GM18861 (cell line): ENCODE measurements around the gene NFYC.

ENCODE experiments used
- ATAC-seq: cut with Tn5 transposase; IDR thresholded peaks from one replicate; pipeline ENCODE4 v1.9.1; 2021; ENCODE audit not compliant: unreplicated experiment

Gene NFYC

DNA sequence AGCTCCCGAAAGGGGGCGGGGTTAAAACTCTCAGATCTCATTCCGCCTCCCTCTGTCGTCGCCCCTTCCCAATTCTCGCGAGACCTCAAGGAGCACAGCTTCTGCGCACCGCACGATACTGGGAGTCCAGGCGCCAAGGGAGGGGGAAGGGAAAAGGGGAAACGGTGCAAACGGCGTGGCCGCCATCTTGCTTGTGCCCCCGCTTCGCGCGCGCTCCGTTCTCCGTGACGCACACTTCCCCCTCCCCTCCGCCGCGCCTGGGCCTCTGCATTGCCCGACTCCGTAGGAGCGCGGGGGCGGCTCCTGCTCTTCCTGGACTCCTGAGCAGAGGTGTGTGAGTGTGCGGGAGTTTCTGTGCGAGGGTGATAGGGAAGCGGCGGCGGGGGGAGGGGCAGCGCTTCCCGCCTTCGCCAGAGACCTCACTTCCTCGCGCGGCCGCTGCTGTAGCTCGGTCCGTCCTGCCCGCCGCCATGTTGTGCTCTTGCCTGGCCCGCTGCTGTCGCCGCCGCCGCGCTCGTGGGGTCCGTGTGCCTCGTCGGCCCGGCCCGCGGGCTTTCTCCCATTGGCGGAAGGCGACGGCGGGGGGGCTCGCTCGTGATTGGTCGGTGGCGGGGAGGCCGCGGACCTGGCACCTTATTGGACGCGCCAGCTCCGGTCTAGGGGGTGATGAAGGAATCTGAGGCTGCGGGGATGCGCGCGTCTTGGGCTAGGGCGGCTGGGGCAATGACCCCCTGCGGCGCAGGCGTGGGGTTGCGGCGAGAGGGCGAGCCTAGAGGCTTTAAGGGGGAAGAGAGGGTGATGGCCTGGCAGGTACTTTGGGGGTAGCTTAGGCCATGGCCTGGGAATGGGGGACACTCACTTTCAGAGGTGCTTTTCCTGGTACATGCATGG lies at the start of gene NFYC:
Gene NFYC (plus strand): TSS at position 167 of the 891 bp plus-strand sequence. CDS start 47,140 bp downstream, outside the sequence.
- peak; percentile 58 for ATAC-seq

DNA sequence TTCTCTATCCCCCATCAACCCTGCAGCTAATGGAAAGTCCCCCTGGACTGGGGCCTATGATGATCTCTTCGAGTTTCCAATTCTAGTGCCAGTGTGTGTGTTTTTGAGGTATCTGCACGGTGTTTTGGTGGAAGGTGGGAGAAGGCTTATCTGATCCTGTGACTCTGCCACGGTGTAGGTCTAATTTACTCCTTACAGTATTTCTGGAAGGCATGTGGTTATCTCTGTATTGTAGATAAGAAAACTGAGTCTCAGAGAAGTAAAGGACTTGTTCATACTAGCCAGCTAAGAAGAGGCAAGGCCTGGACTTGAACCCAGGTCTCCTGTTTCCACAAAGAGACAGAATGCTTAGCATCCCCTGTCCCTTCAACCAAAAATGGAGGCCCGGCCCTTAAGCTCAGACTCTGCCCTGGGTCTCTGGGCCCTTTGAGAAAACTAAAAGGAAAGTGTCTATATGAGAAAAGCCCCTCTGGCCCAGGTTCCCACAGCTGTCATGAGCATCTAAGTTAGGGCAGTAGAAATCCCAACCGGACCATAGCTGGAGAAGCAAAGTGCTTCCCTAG lies 46.3 kb upstream of the NFYC start:
- no peak for ATAC-seq

DNA sequence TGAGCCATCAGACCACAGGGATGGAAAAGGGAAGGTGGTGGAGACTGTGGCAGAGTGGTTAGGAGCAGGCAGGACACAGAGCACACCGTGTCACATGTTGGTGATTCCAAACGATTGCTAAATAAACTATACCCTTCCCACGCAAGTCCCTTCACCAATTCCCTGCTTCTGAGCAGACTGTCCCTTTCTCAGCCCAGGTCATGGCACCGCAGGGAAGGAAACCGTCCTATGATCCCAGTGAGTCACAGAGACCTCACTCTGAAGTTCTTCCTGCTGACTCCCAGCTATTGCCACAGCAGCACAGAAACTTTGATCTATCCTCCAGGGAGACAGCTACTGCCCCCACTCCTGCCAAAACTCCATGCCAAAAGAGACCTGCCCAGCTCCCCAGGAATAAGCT lies 45.2 kb upstream of the NFYC start:
- ATAC-seq = no peak

DNA sequence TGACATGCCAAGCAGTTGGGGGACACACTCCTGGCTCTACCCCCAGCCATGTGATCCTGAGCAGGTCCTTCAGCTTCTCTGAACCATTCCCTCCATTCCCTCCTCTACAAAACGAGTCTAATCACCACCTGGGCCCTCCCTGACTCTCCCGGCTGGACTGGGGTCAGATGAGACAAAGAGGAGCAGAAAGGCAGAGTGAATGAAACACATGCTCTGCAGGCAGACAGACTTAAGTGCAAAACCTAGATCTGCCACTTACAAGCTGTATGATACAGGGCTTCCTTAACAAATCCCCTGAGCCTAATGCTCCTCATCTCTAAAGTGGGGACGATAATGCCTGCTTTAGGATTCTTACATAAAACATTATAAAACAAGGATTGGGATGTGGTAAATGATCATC lies 43.3 kb upstream of the NFYC start:
- no peak for ATAC-seq

DNA sequence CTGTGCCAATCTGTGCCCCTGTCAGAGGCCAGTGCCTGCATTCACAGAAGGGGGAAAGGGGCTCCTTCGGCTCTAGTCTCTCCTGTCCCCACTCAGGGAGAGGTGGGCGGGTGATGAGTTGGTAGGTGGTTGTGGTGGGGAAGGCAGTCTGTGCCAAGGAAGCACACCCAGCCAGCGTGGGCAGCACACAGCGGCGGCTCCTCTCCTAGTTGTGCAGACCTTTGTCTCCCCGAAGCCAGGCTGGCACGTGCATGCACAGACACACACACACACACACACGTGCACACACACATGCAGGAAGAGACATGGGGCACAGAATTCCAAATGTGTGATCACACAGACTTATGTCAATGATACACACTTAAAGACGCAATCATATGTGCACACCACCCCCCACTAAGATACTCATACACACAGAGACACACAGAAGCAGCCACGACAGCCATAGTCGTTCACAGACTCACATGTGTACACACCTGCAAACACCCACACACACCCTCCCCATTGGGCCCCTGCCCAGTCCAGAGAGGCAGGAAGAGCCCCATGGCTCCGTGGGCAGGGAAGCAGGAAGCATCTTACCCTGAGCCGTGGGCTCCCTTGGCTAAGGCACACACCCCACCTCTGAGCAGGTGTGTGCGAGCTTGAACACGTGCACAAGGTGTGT lies 42.4 kb upstream of the NFYC start:
- ATAC-seq = no peak

DNA sequence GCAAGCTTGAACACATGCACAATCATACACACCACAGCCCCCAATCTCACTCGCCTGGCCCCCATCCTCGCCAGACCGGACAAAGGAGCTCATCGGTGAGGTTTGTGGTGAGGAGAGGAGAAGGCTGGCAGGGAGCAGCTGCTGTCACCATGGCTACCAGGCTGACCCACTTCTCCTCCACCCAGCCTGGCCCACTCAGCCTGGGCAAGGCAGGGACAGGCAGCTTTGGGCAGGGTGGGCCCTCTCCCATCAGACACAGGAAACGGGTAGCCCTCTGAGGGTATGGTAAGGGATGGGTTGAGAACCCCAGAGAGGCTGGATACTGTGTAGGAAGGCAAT lies 41.9 kb upstream of the NFYC start:
- ATAC-seq = no peak

DNA sequence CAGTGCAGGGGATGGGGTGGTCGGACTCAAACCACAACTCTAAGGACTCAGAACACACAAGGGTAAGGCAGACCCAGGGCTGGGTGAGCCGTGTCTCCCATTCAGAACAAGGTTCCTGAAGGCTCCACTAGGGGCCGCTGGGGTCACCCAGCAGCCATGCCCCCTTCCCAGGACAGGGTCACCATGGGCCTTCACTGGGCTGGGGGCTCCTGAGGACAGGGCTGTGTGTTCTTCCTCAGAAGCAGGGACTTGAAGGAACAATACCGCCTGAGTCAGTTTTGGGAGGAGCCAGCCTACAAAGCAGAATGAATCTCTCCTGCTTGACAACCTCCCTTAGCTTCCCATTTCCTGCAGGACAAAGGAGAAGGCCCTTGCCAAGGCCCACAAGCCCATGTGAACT lies 41.4 kb upstream of the NFYC start:
- no peak for ATAC-seq

DNA sequence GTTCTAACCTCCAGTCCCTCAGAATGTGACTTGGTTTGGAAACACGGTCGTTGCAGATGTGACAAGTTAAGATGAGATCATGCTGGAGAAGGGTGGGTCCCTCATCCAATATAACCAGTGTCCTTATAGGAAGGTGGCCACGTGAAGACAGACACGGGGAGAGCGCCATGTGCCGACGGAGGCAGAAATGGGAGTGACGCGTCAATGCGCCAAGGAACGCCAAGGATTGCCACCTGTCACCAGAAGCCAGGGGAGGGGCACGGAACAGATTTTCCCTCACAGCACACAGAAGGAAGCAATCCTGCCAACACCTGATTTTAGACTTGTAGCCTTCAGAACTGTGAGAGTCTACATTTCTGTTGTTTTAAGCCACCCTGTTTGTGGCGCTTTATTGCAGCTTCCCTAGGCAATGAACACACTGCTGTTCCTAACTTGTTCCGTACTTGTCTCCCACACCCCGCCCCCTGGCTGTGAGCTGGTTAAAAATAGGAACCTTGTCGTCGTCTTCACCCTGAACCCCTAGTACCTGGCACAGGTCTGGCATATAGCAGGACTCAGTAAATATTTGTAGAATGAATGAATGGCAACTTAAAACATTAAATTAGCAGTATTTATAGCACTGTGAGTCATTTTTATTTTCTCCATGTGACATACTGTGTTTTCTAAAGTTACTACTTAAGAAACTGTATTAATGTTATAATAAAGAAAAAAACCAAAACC lies 40.2 kb upstream of the NFYC start:
- ATAC-seq = no peak

DNA sequence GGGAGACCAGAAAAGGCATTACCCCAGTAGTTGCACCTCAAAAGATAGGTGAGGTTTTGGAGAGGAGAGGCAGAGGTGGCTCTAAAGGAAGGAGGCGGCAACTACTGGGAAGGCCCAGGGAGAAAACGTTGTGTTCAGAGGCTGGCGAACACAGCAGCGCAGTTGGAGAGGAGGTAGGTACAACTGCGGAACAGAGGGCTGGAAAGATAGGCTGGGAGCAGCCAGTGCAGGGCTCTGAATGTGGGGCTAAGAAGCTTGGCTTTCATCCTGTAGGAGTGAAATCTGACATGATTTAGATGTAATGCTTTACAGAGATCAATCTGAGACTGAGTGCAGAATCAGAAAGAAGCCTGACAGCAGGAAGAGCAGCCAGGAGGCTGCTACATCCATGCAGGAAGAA lies 39.0 kb upstream of the NFYC start:
- no peak for ATAC-seq

DNA sequence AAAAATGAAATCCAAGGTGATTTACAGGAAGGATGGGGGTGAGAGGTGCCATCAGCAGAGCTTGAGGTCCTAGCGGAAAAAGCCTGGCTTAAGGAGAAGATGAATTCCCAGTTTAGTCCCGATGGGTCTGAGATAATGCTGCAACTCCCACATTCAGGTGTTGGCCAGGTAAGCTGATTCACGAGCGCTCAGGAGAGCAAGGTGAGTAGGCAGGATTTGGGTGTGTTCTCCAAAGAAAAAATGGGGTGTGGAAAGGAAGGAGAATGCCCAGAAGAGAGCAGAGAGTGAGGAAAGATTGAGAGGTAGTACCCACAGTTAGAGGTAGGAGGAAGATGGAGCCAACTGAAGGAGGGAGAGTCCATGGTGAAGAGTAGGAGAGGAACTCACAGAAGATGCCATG lies 38.5 kb upstream of the NFYC start:
- ATAC-seq = no peak

DNA sequence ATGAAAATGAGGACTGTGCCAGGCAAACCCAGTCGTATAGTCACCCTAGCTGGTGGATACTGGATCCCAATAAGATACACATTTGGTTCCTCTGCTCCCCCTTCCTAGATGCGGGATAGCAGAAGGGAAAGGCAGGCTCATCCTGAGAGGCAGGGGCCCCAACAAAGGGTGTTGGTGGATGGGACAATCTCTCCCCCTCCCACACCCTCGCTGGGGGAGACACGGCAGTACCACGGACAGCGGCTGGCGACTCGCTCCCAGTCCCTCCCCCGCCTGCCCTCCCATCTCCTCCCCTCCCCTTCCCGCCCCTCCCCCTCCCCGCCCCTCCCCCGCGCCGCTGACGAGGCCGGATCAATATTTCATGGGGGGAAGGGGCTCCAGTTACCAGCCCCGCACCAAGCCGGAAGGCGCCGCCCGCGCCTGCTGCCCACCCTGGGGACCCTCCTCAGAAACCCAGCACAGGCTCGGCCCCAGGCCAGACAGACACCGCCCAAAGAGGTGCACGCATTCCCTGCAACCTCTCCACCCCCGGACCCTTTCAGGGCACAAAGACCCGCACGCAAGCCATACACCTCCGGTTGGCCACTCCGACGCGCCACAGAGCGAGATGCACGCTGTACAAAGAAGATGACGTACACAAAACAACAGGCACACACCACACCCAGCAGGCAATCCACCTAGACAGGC lies 37.5 kb upstream of the NFYC start:
- ATAC-seq = no peak

DNA sequence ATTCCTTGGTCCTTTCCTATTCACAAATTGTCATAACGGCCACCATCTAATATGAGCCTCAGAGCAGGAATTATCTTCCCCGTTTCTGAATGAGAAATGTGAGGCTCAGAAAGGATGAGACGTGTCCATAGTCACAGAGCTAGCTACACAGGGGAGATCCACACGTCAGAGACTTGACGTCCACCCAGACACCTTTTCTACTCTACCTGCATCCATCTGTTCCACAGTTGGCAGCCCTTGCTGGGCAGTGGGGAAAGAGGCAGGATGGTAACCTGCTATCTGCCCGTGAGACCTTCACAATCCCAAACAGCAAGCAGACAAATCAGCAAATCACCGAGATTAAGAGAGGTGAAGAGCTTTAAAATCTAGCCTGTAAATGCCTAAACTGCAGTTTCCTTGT lies 34.5 kb upstream of the NFYC start:
- no peak for ATAC-seq

DNA sequence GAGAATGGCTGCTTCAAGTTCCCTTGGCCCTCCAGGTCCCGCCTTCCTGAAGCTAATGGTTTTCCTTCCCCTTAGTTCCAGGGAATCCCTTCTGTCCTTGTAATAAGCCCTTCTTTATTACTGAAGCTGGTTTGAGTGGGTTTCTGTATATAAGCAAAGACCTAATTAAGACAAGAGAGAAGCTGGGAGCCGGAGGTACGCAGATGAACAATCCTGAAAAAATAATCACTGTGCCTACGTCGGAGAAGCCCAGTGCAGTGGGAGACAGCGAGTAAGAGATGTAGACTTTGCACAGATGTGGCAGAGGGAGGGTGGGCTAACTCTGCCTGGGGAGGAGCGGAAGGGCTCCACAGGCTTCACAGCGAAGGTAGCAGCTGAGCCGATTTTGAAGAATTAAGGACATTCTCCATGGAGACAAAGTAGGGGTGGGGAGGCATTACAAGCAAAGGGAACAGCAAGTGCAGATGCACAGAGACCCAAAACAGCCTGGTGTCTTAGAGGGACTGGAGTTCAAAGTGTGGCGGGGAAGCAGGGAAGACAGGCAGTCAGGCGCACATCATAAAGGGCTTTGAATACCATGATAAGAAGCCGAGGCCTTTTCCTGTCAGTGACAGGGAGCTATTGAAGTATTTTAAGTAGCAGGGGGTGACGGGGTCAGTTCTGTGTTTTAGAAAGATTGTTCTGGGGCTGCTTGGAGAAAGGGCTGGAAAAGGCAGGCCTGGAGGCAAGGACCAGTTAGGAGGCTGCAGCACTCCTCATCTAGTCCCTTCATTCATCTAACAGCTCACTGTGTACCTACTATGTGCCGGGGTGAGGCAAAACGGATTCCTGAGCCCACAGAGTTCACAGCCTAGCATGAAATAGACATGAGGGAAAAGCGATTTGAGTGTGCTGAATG lies 32.5 kb upstream of the NFYC start:
- no peak for ATAC-seq

DNA sequence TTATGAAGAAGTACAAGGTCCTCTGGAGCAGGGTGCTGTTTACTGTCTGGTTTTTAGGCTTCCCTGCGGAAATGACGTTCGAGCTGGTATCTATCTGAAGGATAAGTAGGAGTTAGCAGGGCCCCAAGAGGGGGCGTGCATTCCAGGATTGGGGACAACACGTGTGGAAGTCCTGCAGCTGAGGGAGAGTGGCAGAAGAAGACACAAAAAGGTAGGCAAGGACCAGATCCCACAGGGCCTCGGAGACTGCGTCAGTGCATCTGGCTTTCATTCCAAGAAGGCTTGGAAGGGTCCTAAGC lies 31.9 kb upstream of the NFYC start:
- no peak for ATAC-seq

DNA sequence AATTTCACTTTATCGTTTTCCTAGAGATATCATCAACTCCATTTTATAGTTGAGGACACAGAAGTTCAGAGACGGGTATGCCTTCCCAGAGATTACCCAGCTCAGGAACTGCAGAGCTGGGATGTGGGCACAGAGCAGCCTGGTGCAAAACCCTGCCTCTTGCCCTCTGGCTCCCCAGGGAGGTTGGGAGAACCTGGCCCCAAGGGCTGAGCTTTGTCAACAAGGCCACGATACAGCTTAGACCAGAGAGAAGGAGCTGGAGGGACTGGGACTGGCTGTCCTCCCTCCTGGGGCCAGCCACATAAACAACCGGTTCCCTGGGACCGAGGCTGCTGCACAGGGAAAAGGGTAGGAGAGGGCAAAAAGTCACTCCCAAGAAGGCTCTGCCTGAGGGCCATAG lies 29.8 kb upstream of the NFYC start:
- ATAC-seq = no peak

DNA sequence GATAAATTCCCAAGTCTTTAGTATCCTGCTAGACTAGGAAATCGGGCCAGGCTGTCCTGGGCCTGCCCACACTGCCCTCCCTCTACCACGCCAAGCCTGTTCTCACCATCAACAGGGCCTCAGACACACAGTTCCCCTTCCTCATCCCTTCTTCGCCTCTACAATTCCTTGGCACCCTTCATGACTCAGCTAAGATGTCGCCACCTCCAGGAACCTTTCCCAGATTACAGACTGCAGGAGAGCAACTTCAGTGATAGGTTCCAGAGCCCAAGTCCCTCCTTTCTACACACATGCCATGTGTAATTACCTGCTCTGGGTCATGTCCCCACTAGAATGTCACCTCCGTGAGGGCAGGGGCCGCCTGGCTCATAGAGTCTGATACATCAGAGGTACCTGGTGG lies 29.4 kb upstream of the NFYC start:
- ATAC-seq = no peak

DNA sequence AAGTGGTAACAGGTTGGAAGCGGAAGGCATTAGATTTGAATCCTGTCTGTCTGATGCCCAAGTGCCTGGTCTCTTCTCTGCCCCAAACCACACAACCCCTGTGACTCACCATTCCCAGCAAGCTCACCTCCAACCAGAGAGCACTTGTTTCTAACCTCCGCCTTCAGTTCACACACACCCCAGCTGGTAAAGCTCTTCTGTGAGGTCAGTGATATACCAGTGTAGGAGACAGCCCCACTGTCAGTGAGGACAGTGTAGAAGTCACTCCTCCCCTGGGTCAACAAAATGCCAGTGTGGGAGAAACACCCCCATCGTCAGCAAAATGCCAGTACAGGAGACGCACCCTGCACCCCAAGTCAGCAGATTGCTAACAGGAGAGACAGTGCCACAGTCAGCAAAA lies 28.6 kb upstream of the NFYC start:
- ATAC-seq = no peak

DNA sequence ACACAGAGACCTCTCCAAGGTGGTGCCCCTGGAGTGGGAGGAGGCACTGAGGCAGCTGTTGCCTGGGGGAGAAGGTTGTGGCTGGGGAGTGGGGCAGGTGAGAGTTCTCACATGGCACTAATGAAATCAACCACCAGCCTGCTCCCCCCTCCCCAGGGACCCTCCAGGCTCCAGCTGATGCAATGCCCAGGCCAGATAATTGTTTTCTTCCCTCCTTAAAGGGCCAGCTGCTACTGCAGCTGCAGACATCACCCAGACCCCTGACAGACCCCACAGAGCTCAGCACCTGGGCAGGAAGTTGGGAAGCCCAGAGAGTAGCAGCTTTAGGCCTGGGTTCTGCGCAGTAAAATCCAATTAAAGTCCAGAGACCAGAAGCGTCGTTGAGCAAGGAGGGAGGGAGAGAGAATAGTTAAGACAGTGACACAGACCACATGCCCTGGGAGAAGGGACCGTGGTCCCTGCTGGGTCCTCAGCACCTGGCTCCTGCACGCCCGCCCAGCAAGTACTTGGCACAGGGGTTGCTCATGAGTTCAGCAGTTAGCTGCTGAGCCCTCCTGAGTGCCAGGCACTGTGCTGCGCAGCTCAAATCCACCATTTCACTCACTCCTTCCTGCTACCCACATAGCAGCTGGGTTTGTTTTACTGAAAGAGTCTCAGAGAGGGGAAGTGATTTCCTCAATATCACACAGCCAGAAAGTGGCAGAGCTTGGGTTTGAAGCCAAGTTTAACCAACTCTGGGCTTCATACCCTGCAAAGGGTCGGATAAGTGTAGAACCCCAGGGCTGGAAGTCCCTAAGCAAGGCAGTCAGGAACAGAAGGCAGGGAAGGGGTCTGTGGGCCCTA lies 28.0 kb upstream of the NFYC start:
- no peak for ATAC-seq

DNA sequence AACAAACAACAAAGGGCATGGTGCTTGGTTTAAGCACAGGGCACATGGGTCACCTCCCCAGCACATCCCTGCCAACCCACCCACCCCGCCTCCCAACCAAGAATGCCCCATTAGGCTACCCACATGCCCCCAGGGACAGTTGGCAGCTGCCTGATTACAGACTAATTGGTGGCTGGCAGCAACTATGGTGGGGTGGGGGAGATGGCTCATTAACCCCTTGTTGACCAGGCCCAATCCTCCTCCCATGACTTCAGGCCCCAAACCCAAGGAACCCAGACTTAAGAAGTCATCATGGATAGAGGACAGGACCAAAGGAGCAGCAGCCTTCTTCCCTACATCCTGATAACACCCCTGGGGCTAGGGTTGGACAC lies 27.4 kb upstream of the NFYC start:
- no peak for ATAC-seq
